HG02840 (cell line): ENCODE results near the gene CNOT8.
"Not testable (repeated sequence)": the region's sequence is repeated elsewhere in the genome, so short reads cannot be mapped to it uniquely, and the experiment has no call there.

Experiments
- ATAC-seq: cut with Tn5 transposase; IDR thresholded peaks from one replicate; pipeline ENCODE4 v1.9.1; 2021; ENCODE audit warnings: mild to moderate bottlenecking, moderate library complexity, moderate number of reproducible peaks; ENCODE audit not compliant: unreplicated experiment, low FRiP score

CNOT8 gene

GRCh38 chr5:154901913-154902312, 43.5 kb downstream of the CNOT8 start:
- no peak for ATAC-seq

- ATAC-seq: not testable (repeated sequence)
Observed at GRCh38 chr5:154905601-154906000, 47.2 kb downstream of the CNOT8 start.

- ATAC-seq: no peak
Observed at GRCh38 chr5:154916874-154917273, 58.4 kb downstream of the CNOT8 start.

- ATAC-seq: no peak
Observed at GRCh38 chr5:154917757-154918156, 59.3 kb downstream of the CNOT8 start.

GRCh38 chr5:154923441-154924430, 65.3 kb downstream of the CNOT8 start:
- ATAC-seq: no peak
